Liver (tissue), 3 donors: ENCODE data around the gene EFCAB7.
"Not testable (repeated sequence)": the region's sequence is repeated elsewhere in the genome, so short reads cannot be mapped to it uniquely, and the experiment has no call there.

ENCODE experiments used
- GABPA ChIP-seq, 2 donors: IDR thresholded peaks in 1 of 2; conservative IDR thresholded peaks in 1 of 2; 2 replicates each; pipeline ENCODE4 v1.6.1; 2016; ENCODE audit warnings: antibody characterized with exemption in 2 of 2, mild to moderate bottlenecking in 1 of 2, moderate library complexity in 1 of 2
- JUND ChIP-seq, 2 donors: IDR thresholded peaks; 2 replicates each; pipeline ENCODE4 v1.6.1; 2016; ENCODE audit warnings: antibody characterized with exemption in 2 of 2
- RXRA ChIP-seq, 2 donors: IDR thresholded peaks; 2 replicates each; pipeline ENCODE4 v1.6.1; 2017 to 2018; ENCODE audit warnings: antibody characterized with exemption in 2 of 2, mild to moderate bottlenecking in 1 of 2
- TAF1 ChIP-seq: conservative IDR thresholded peaks from 2 replicates; pipeline ENCODE4 v1.6.1; 2016; ENCODE audit warnings: antibody characterized with exemption, mild to moderate bottlenecking
- TF ChIP-seq, protein P1 (sequence below): IDR thresholded peaks from 2 replicates; pipeline ENCODE4 v1.6.1; 2016; ENCODE audit warnings: antibody characterized with exemption
- TF ChIP-seq, protein P2 (sequence below): fragments of 150-350 bp; IDR thresholded peaks from 2 replicates; pipeline ENCODE4 v1.5.1; 2017; ENCODE audit warnings: improper control_type of control experiment, low read depth, low read length; ENCODE audit not compliant: missing input control
- donor health status: healthy.
- donor health status: healthy.

DNA sequence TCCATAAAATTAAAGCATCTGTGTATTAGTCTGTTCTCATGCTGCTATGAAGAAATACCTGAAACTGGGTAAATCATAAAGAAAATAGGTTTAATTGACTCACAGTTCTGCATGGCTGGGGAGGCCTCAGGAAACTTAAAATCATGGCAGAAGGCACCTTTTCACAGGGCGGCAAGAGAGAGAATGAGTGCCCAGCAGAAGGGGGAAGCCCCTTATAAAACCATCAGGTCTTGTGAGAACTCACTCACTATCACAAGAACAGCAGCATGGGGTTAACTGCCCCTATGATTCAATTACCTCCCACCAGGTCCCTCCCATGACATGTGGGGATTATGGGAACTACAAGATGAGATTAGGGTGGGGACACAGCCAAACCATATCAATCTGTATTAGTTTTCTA is 63.0 kb downstream of the EFCAB7 start:
- not testable (repeated sequence) for TF ChIP-seq TAF1; GABPA (IDR thresholded peaks at IDR 0.05 in 1 of 2, conservative IDR thresholded peaks at IDR 0.05 in 1 of 2); RXRA (IDR thresholded peaks at IDR 0.05); JUND (IDR thresholded peaks at IDR 0.05)
- TF ChIP-seq, protein P1, sequence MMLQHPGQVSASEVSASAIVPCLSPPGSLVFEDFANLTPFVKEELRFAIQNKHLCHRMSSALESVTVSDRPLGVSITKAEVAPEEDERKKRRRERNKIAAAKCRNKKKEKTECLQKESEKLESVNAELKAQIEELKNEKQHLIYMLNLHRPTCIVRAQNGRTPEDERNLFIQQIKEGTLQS, result not testable (repeated sequence)
- TF ChIP-seq, protein P2, sequence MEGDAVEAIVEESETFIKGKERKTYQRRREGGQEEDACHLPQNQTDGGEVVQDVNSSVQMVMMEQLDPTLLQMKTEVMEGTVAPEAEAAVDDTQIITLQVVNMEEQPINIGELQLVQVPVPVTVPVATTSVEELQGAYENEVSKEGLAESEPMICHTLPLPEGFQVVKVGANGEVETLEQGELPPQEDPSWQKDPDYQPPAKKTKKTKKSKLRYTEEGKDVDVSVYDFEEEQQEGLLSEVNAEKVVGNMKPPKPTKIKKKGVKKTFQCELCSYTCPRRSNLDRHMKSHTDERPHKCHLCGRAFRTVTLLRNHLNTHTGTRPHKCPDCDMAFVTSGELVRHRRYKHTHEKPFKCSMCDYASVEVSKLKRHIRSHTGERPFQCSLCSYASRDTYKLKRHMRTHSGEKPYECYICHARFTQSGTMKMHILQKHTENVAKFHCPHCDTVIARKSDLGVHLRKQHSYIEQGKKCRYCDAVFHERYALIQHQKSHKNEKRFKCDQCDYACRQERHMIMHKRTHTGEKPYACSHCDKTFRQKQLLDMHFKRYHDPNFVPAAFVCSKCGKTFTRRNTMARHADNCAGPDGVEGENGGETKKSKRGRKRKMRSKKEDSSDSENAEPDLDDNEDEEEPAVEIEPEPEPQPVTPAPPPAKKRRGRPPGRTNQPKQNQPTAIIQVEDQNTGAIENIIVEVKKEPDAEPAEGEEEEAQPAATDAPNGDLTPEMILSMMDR, result not testable (repeated sequence)
